ENCODE data around the gene CEP112. TPM values are rescaled to one million over a fixed set of nuclear protein-coding genes. Genes with fewer than 3 reads are reported as not detected.

Gene CEP112
- total and polyA plus RNA-seq, 2 donors (not counting 1 experiment from before 2014, with no cell fraction given), result 5.4 to 6.4 TPM

- Histone ChIP-seq H3K9ac (ENCODE audit: insufficient read depth, low read length) (no peak overlapping the region), H3K4me1 (ENCODE audit: control insufficient read depth, extremely low read depth, insufficient read depth, low read length) (no peaks in the 10 kb centered on the region), H3K27me3 (ENCODE audit: control insufficient read depth, insufficient read depth, low read length) (no peaks in the 10 kb centered on the region), H3K36me3 (ENCODE audit: control insufficient read depth, insufficient read depth, low read length) (no peaks in the 10 kb centered on the region), H4K20me1 (ENCODE audit: control insufficient read depth, extremely low read depth, insufficient read depth, low read length) (no peaks in the 10 kb centered on the region), H2AFZ (ENCODE audit: low read length) (no peak overlapping the region), H3K27ac (ENCODE audit: insufficient read depth, low read length) (no peak overlapping the region), H3K79me2 (ENCODE audit: control insufficient read depth, insufficient read depth, low read length) (no peaks in the 10 kb centered on the region), H3K9me3 (ENCODE audit: control insufficient read depth, insufficient read depth, low read depth, low read length) (no peaks in the 10 kb centered on the region), H3K4me2 (ENCODE audit: extremely low read depth, insufficient read depth, low read length) (no peak overlapping the region), H3K4me3 (replicated peaks in 1 of 4; ENCODE audit: control extremely low read depth in 1 of 4, insufficient read depth in 1 of 4, low read depth in 3 of 4, low read length in 4 of 4) (no peak overlapping the region)
- no peak for DNase-seq (ENCODE audit: low read depth in 2 of 2)
- no peak for TF ChIP-seq EZH2 (IDR thresholded peaks at IDR 0.05; ENCODE audit: low read length, missing control alignments)
- no peak for TF ChIP-seq CTCF (conservative IDR thresholded peaks at IDR 0.05 in 1 of 2, IDR thresholded peaks at IDR 0.05 in 1 of 2; ENCODE audit: low read depth in 1 of 2, low read length in 2 of 2)
These were observed 137.7 kb downstream of the CEP112 start for GRCh38 chr17:66054242-66054641.

GRCh38 chr17:66044083-66044482 lies 147.8 kb downstream of the CEP112 start:
- H3K9me3 ChIP-seq (ENCODE audit: control insufficient read depth, insufficient read depth, low read depth, low read length), result no peaks in the 10 kb centered on the region
- DNase-seq (ENCODE audit: low read depth in 2 of 2), result no peak
- no peak for TF ChIP-seq CTCF (conservative IDR thresholded peaks at IDR 0.05 in 1 of 2, IDR thresholded peaks at IDR 0.05 in 1 of 2; ENCODE audit: low read depth in 1 of 2, low read length in 2 of 2)
- TF ChIP-seq EZH2 (IDR thresholded peaks at IDR 0.05; ENCODE audit: low read length, missing control alignments), result no peak
- H3K27me3 ChIP-seq (ENCODE audit: control insufficient read depth, insufficient read depth, low read length), result no peaks in the 10 kb centered on the region
- no peaks in the 10 kb centered on the region for H3K4me1 ChIP-seq (ENCODE audit: control insufficient read depth, extremely low read depth, insufficient read depth, low read length)
- H2AFZ ChIP-seq (ENCODE audit: low read length), result no peak overlapping the region
- H4K20me1 ChIP-seq (ENCODE audit: control insufficient read depth, extremely low read depth, insufficient read depth, low read length), result no peaks in the 10 kb centered on the region
- no peaks in the 10 kb centered on the region for H3K79me2 ChIP-seq (ENCODE audit: control insufficient read depth, insufficient read depth, low read length)
- no peak overlapping the region for H3K27ac ChIP-seq (ENCODE audit: insufficient read depth, low read length)
- H3K4me2 ChIP-seq (ENCODE audit: extremely low read depth, insufficient read depth, low read length), result no peak overlapping the region
- H3K36me3 ChIP-seq (ENCODE audit: control insufficient read depth, insufficient read depth, low read length), result no peaks in the 10 kb centered on the region
- no peak overlapping the region for H3K4me3 ChIP-seq (replicated peaks in 1 of 4; ENCODE audit: control extremely low read depth in 1 of 4, insufficient read depth in 1 of 4, low read depth in 3 of 4, low read length in 4 of 4)
- H3K9ac ChIP-seq (ENCODE audit: insufficient read depth, low read length), result no peak overlapping the region

- DNase-seq (ENCODE audit: low read depth in 2 of 2), result peak in 1 of 2 donors; percentile 2
- no peaks in the 10 kb centered on the region for H3K4me1 ChIP-seq (ENCODE audit: control insufficient read depth, extremely low read depth, insufficient read depth, low read length)
- no peak for TF ChIP-seq EZH2 (IDR thresholded peaks at IDR 0.05; ENCODE audit: low read length, missing control alignments)
- no peak for TF ChIP-seq CTCF (conservative IDR thresholded peaks at IDR 0.05 in 1 of 2, IDR thresholded peaks at IDR 0.05 in 1 of 2; ENCODE audit: low read depth in 1 of 2, low read length in 2 of 2)
These were observed 148.5 kb downstream of the CEP112 start for GRCh38 chr17:66043419-66043818.

More at GRCh38 chr17:66043419-66043818, 148.5 kb downstream of the CEP112 start:
- H2AFZ ChIP-seq (ENCODE audit: low read length), result no peak overlapping the region
- no peaks in the 10 kb centered on the region for H3K36me3 ChIP-seq (ENCODE audit: control insufficient read depth, insufficient read depth, low read length)
- H3K9me3 ChIP-seq (ENCODE audit: control insufficient read depth, insufficient read depth, low read depth, low read length), result no peaks in the 10 kb centered on the region
- no peak overlapping the region for H3K9ac ChIP-seq (ENCODE audit: insufficient read depth, low read length)
- H3K4me2 ChIP-seq (ENCODE audit: extremely low read depth, insufficient read depth, low read length), result no peak overlapping the region
- H3K4me3 ChIP-seq (replicated peaks in 1 of 4; ENCODE audit: control extremely low read depth in 1 of 4, insufficient read depth in 1 of 4, low read depth in 3 of 4, low read length in 4 of 4), result no peak overlapping the region
- no peaks in the 10 kb centered on the region for H3K27me3 ChIP-seq (ENCODE audit: control insufficient read depth, insufficient read depth, low read length)
- no peak overlapping the region for H3K27ac ChIP-seq (ENCODE audit: insufficient read depth, low read length)
- H4K20me1 ChIP-seq (ENCODE audit: control insufficient read depth, extremely low read depth, insufficient read depth, low read length), result no peaks in the 10 kb centered on the region
- no peaks in the 10 kb centered on the region for H3K79me2 ChIP-seq (ENCODE audit: control insufficient read depth, insufficient read depth, low read length)

Data from fibroblast of lung (primary cell).